A673 (cell line): Measurements from ENCODE around the gene GRAMD1B. TPM values are rescaled to one million over a fixed set of nuclear protein-coding genes. Genes with fewer than 3 reads are reported as not detected.

Source experiments
- BruUV-seq: library from RNA; stranded (reverse); fragments of 400-500 nt; replicated peaks from 2 replicates; lab custom pipeline; 2021; lab: Mats Ljungman, UMichigan
- CTCF ChIA-PET: fragments of 300-600 bp; sonication (Branson Sonifier 250); formaldehyde crosslinking; loops from one replicate; lab custom pipeline; 2022; ENCODE audit warnings: antibody characterized with exemption; lab: Charles Lee
- POLR2A ChIA-PET: fragments of 300-600 bp; sonication (Branson Sonifier 250); formaldehyde crosslinking; loops from one replicate; lab custom pipeline; 2022; ENCODE audit warnings: antibody characterized with exemption; ENCODE audit not compliant: low non-redundant PET; lab: Charles Lee
- DNase-seq: peaks from one replicate; pipeline ENCODE4 v3.0.0-alpha.2; 2015; ENCODE audit warnings: low spot score
- H3K27ac ChIP-seq: fragments of 200-600 bp; sonication (generic); 2 replicates; pipeline ENCODE4 v1.5.1; 2016; ENCODE audit warnings: mixed run types, low read depth, mild to moderate bottlenecking, mixed read lengths, antibody characterized with exemption, low read length; ENCODE audit not compliant: poor library complexity, severe bottlenecking
- H3K27me3 ChIP-seq: fragments of 200-600 bp; sonication (generic); replicated peaks from 2 replicates; pipeline ENCODE4 v1.6.1; 2017; ENCODE audit warnings: mixed run types, low read depth, mild to moderate bottlenecking, mixed read lengths, antibody characterized with exemption, low read length; ENCODE audit not compliant: insufficient read depth, poor library complexity
- H3K36me3 ChIP-seq: fragments of 200-600 bp; sonication (generic); 2 replicates; pipeline ENCODE4 v1.6.1; 2016; ENCODE audit warnings: mixed run types, mild to moderate bottlenecking, mixed read lengths, antibody characterized with exemption, low read length; ENCODE audit not compliant: insufficient read depth, poor library complexity, severe bottlenecking
- H3K4me1 ChIP-seq: fragments of 200-600 bp; sonication (generic); 2 replicates; pipeline ENCODE4 v1.6.1; 2017; ENCODE audit warnings: mixed run types, mild to moderate bottlenecking, mixed read lengths, antibody characterized with exemption, low read length; ENCODE audit not compliant: insufficient read depth, poor library complexity, severe bottlenecking
- H3K4me3 ChIP-seq: fragments of 200-600 bp; sonication (generic); 2 replicates; pipeline ENCODE4 v1.5.1; 2016; ENCODE audit warnings: low read depth, mixed run types, mild to moderate bottlenecking, mixed read lengths, low read length; ENCODE audit not compliant: poor library complexity, severe bottlenecking
- H3K9me3 ChIP-seq: fragments of 200-600 bp; sonication (generic); 2 replicates; pipeline ENCODE4 v1.6.1; 2016; ENCODE audit warnings: mixed run types, low read depth, mild to moderate bottlenecking, mixed read lengths, antibody characterized with exemption, low read length; ENCODE audit not compliant: poor library complexity, severe bottlenecking
- CTCF ChIP-seq: fragments of 300-800, 200-600 bp; sonication (generic); conservative IDR thresholded peaks from 2 replicates; pipeline ENCODE4 v1.5.1; 2017; ENCODE audit warnings: low read depth, mild to moderate bottlenecking, antibody characterized with exemption, low read length, moderate library complexity, mixed read lengths
- EZH2 ChIP-seq: fragments of 200-600 bp; sonication (generic); IDR thresholded peaks from 2 replicates; pipeline ENCODE4 v1.6.1; 2017; ENCODE audit warnings: borderline replicate concordance, low read depth, mild to moderate bottlenecking, mixed read lengths, antibody characterized with exemption, low read length; ENCODE audit not compliant: poor library complexity, severe bottlenecking
- intact Hi-C: fragments of 100-400 bp; cut with micrococcal nuclease; formaldehyde crosslinking; loops from one replicate; pipeline ENCODE4 v1.10.0; 2022; ENCODE audit not compliant: unreplicated experiment
- total RNA-seq: library from RNA; stranded (reverse); gene quantifications from 2 replicates; pipeline ENCODE4 v1.2.3, GENCODE V29; 2021

GRAMD1B gene
- total RNA-seq, 1 experiment from 2014 or later, result 13.0 TPM

- BruUV-seq, result no TSS peak
- intact Hi-C loops, result no loop called here
- no peak for DNase-seq
- TF ChIP-seq CTCF, result no peak
- TF ChIP-seq EZH2, result no peak
- Histone ChIP-seq H3K4me3 (no peak overlapping the region), H3K9me3 (no peaks in the 10 kb centered on the region), H3K27me3 (no peaks in the 10 kb centered on the region), H3K4me1 (peaks cover 4% of the 10 kb centered on the region), H3K27ac (no peak overlapping the region), H3K36me3 (no peaks in the 10 kb centered on the region)
- ChIA-PET CTCF (no interaction called here), POLR2A (no interaction called here)
Observed at GRCh38 chr11:123587044-123587443, 157.0 kb downstream of the GRAMD1B start.

GRCh38 chr11:123587559-123587958, 157.5 kb downstream of the GRAMD1B start:
- no TSS peak for BruUV-seq
- H3K36me3 ChIP-seq, result no peaks in the 10 kb centered on the region
- no peak overlapping the region for H3K27ac ChIP-seq
- H3K4me3 ChIP-seq, result no peak overlapping the region
- TF ChIP-seq CTCF (no peak), EZH2 (no peak)
- peaks cover 4% of the 10 kb centered on the region for H3K4me1 ChIP-seq
- ChIA-PET POLR2A (no interaction called here), CTCF (no interaction called here)
- H3K27me3 ChIP-seq, result no peaks in the 10 kb centered on the region
- no peak for DNase-seq
- intact Hi-C loops, result no loop called here
- H3K9me3 ChIP-seq, result no peaks in the 10 kb centered on the region

- intact Hi-C loops, result no loop called here
- H3K27ac ChIP-seq, result no peak overlapping the region
- no peak for DNase-seq
- TF ChIP-seq CTCF, result no peak
- no peak for TF ChIP-seq EZH2
- H3K36me3 ChIP-seq, result no peaks in the 10 kb centered on the region
- ChIA-PET POLR2A (no interaction called here), CTCF (no interaction called here)
- H3K9me3 ChIP-seq, result no peaks in the 10 kb centered on the region
- no TSS peak for BruUV-seq
- peaks cover 4% of the 10 kb centered on the region for H3K4me1 ChIP-seq
- no peaks in the 10 kb centered on the region for H3K27me3 ChIP-seq
- H3K4me3 ChIP-seq, result no peak overlapping the region
Observed at GRCh38 chr11:123588117-123588863, 158.2 kb downstream of the GRAMD1B start.
